Stimulated activated CD8-positive, alpha-beta memory T cell treated with anti-CD3 and anti-CD28 coated beads, Interleukin-2, amount 100 ng/mL, for 1 hour (primary cell): ENCODE measurements around the gene GOLM1.
"Not testable (repeated sequence)": the region's sequence is repeated elsewhere in the genome, so short reads cannot be mapped to it uniquely, and the experiment has no call there.

ENCODE experiments used
- DNase-seq, 2 donors: peaks; one replicate each; pipeline ENCODE4 v3.0.0-alpha.2; 2020; ENCODE audit warnings: low read depth in 2 of 2

Gene GOLM1

GRCh38 chr9:86098824-86099700 is at the start of gene GOLM1:
TSS of gene GOLM1 (minus strand) at chr9:86099558. CDS start at chr9:86079320, 20,238 bp downstream.
- no peak for DNase-seq

GRCh38 chr9:86146671-86147070 is 47.3 kb upstream of the GOLM1 start:
- DNase-seq = not testable (repeated sequence)

- not testable (repeated sequence) for DNase-seq
These were observed 46.6 kb upstream of the GOLM1 start for GRCh38 chr9:86145960-86146359.

- DNase-seq = no peak
These were observed 43.6 kb upstream of the GOLM1 start for GRCh38 chr9:86142973-86143372.

GRCh38 chr9:86141843-86142242 is 42.5 kb upstream of the GOLM1 start:
- DNase-seq = no peak

- DNase-seq = no peak
These were observed 36.0 kb upstream of the GOLM1 start for GRCh38 chr9:86135371-86135770.

GRCh38 chr9:86134361-86134760 is 35.0 kb upstream of the GOLM1 start:
- no peak for DNase-seq

- DNase-seq = no peak
These were observed 29.0 kb upstream of the GOLM1 start for GRCh38 chr9:86128235-86128822.

- DNase-seq = no peak
These were observed 27.9 kb upstream of the GOLM1 start for GRCh38 chr9:86126998-86127972.

- DNase-seq = no peak
These were observed 23.0 kb upstream of the GOLM1 start for GRCh38 chr9:86122311-86122710.

- DNase-seq = no peak
These were observed 20.1 kb upstream of the GOLM1 start for GRCh38 chr9:86119457-86119856.

- DNase-seq = no peak
These were observed 17.1 kb upstream of the GOLM1 start for GRCh38 chr9:86116425-86116824.

- no peak for DNase-seq
These were observed 16.5 kb upstream of the GOLM1 start for GRCh38 chr9:86115886-86116285.

- DNase-seq = no peak
These were observed 12.7 kb upstream of the GOLM1 start for GRCh38 chr9:86112057-86112456.

GRCh38 chr9:86102626-86103025 is 3.3 kb upstream of the GOLM1 start:
- no peak for DNase-seq

- no peak for DNase-seq
These were observed 475 bp upstream of the GOLM1 start for GRCh38 chr9:86099701-86100364.

GRCh38 chr9:86097510-86098224 is 1.7 kb downstream of the GOLM1 start:
- DNase-seq = no peak

- DNase-seq = no peak
These were observed 3.0 kb downstream of the GOLM1 start for GRCh38 chr9:86096386-86096785.

- no peak for DNase-seq
These were observed 5.4 kb downstream of the GOLM1 start for GRCh38 chr9:86093788-86094555.

- no peak for DNase-seq
These were observed 7.9 kb downstream of the GOLM1 start for GRCh38 chr9:86091477-86091876.
